Ovary (tissue), 3 donors: ENCODE results near the gene ATP5PO.

ENCODE experiments used
- CTCF ChIP-seq, 3 donors: fragments of 450-650 bp in 2 of 3; fragments of 200-600 bp in 1 of 3; IDR thresholded peaks; one replicate each; pipeline versions ENCODE4 v1.5.1 to v1.8.0; 2016 to 2022; ENCODE audit warnings: antibody characterized with exemption in 3 of 3, mild to moderate bottlenecking in 1 of 3
- POLR2A ChIP-seq: fragments of 450-650 bp; IDR thresholded peaks from one replicate; pipeline ENCODE4 v1.6.1; 2017; ENCODE audit warnings: antibody characterized with exemption, mild to moderate bottlenecking, moderate library complexity
- donor health status: DM: no; HTN: no; CAD: no.

GRCh38 chr21:33948096-33948950 is 32.7 kb upstream of the ATP5PO start:
- TF ChIP-seq CTCF (IDR thresholded peaks at IDR 0.05) = no peak
- no peak for TF ChIP-seq POLR2A
